D341Med (cell line): ENCODE data around the gene RERE.

ENCODE experiments used
- DNase-seq: peaks from one replicate; pipeline ENCODE4 v3.0.0; 2012; ENCODE audit warnings: low spot score

The RERE gene

DNA sequence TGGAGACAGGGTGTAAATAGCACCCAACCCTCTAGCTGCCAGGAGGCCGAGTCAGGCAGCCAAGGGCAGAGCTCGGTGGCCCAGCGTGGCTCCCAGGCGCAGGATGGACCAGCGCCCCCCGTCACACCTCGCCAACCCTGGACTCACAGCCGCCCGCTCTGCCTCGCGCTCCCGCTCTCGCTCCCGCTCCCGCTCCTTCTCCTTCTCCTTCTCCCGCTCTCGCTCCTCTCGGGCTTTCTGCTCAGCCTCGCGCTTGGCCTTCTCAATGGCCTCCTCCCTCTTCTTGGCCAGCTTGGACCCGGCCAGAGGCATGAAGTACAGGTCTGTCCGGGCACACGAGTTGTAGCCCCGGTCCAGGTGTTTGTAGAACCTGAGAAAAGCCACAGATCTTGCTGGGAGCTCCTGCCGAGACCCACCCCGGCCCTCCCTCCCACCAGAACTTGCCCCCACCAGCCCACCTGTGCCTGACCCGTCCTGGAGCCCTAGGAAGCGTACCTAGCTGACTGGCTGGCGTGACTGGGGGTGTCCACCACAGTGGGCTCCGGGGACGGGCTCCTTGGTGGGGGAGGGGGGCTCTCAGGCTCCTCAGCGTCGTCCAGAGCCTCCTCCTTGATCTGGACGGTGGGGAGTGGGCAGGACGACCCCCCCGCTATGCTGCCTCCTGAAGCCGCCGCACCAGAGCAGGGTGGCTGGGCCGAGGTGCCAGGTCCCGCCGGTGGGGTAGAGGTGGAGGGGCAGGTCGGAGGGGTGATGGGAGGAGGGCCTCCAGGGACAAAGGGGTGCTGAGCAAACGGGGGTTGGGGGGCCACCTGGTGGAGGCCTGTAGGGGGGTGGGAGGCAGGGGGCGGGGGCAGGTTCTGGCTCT, 457.6 kb downstream of the RERE start:
- no peak for DNase-seq

DNA sequence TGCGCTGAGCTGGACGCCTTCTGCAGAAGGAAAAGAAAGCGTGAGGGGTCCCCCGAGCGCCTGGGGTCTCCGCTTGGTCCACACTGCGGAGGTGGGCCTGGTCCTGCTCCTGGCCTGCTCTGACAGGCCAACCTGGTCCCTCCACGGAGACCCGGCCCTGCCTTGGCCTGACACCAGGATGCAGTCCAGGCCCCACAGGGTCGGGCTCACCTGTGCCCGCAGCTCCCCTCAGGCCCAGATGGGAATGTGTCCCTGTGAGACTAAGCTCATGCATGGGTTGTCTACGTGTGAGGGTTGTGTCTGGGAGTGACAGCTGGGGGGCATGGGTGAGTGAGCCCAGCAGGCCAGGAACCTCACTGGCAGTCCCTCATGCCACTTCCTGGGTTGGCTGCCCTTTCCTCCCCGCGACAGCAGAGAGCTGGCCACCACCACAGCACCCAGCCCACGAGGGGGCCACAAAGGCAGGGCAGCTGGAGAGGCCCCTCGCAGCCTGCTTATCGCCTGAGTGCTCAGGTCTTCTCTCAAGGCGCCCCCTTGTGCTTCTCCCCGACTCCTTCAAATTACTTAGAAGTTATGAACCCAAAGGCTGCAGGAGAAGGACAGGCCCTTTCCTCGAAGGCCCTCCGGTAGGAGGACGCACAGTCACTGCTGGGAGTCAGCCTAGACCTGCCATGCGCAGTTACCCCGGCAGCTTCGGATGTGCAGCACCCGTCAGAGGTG, 458.4 kb downstream of the RERE start:
- no peak for DNase-seq

DNA sequence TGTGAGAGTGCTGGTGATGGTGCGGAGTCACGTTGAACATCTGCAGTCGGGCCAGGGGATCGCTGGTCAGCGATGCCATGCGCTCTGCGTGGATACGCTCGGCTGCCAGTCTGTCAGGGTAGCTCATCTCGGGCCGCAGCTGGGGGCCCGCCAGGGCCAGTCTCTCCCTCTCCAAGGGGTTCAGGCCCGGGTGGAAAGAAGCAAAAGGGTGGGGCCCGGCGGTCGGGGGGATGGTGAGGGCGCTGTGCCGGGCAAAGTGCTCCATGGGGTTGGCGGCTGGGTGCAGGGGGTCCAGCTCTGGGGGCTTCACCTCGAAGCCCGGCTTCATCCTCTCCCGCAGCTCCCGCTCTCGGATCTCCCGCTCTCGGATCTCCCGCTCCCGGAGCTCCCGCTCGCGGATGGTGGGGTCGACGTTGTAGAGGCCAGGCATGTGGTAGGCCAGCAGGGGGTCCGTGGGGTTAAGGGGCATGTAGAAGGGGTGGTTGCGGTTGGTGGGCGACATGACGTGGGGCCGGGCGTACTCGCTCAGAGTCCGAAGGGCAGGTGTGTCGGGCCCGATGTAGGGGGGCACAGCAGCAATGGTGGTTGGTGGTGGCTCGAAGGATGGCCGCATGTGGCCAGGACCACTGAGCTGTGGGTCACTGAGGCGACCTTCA, 459.1 kb downstream of the RERE start:
- no peak for DNase-seq

DNA sequence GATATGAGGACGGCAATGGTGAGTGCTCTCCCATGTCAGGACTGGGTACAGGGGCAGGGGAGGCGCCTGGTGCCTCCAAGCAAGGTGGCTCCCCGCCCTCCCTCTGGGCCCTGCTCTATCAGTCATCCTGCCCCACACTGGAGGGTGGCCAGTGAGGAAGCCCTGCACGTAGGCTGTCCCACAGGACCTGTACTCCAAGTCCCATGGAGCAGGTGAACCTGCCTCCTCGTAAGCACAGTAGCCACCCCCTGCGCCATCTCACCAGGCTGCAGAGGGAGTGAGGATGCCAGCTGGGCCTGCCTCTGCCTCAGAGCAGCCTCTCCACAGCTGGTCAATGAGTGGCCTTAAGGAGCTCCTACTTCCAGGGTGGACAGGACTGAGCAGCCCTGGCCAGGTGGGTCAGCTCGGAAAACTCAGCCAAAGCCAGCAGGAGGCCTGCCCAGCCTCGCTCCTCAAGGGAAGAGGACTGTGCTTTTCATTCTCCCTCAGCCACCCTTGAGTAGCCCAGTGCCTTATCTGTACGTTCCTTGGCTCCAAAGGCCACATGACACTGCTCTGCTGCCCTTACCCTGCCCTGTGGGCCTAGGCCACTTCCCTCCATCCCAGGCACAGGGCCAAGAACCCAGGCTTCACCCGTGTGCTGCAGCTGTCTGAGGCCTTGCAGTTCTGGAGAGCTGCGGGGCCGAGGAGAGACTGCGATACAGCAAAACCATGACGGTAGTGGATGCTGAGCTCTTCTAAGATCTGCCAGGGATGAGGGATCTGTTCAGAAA, 459.9 kb downstream of the RERE start:
- DNase-seq: no peak

DNA sequence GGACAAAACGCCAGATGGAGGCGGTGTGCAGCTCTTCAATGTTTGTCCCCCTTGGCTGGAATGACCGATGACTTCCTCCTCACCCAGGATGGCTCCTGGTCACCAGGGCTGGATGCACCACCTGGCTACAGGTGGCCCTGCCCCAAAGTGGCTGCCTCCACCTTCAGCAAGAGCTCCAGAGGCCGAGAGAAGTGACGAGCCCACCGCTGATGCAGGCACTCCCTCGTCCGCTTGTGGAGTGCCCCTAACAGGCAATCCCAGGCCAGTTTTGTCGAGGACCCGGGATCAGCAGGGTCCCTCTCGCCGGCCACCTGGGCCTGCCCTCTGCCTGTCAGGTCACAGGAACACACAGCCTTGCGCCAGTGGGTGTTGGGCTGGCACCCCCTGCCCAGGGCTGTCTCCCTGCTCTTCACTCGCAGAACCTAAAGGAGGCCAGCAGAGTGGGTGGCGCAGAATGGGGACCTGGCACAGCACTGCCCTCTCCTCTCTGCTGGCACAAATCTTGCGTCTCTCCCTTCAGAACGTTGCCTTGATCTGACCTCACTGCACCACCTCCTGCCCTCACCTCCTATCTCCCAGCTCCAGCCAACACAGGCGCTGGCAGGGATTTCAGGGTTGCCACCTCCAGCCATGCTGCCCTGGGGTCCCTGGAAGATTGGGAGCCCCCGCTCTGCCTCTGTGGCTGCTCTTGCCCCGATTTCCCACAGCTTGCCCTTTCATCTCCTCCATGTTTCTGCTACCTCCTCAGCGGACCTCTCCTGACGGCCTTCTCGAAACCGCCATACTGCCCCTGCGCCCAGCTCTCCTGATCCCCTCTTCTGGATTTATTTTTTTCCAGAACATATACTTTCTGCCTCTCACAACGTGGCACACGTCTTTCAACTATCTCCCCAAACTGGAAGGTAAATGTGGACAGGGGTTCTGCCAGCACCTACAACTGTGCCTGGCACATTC, 460.9 kb downstream of the RERE start:
- no peak for DNase-seq

DNA sequence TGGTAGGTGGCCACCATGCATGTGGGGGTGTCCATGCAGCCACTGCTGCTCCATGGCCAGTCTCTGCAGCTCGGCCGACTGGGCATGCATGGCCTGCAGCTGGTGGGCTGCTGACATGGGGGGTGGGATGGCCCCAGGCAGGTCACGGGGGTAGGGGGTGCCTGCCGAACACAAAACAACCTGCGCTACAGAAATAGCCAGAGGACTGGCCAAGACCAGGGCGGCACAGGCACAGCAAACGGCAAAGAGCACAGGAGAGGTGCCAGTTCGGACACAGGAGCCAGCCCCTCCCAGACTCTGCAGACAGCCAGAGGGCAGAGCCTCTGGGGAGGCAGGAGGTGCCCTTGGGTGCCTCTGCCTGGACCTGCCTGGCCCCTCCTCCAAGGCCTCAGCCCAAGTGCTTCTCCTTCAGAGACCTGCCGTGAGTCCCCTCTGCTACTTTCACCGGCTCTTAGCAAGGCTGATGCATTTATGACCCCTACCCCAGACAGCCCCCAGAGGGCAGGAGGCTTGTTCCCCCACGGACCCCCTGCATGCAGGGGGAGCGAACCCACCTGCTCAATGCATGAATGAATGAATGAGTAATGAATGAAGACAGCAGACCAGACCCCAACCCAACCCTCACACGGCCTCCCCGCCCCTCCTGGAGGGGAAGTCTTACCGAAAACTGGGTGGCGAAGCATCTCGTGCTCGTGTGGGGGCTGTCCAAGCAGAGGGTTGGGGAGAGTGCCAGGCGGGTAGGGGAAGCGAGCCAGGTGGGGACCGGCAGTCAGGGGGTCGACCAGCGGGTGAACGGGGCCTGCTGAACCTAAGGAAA, 461.8 kb downstream of the RERE start:
- DNase-seq: no peak

DNA sequence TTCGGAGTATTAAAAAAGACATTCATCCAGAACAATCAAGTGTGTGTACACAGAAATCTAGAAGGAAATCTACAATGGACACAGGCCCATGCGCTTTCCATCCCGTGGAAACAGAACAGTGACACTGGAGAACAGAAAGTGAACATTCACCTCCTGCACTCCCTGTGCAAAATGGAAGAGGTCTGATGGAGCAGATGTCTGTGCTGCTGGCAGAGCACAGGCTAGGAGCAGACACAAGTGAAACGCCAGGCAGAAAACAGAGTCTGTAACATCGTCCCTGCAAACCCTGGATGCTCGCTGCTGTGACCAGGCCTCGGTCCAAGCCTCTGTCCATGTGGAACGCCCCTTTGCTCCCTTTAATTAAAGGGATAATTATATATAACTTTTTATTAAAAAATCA, 463.4 kb downstream of the RERE start:
- no peak for DNase-seq

DNA sequence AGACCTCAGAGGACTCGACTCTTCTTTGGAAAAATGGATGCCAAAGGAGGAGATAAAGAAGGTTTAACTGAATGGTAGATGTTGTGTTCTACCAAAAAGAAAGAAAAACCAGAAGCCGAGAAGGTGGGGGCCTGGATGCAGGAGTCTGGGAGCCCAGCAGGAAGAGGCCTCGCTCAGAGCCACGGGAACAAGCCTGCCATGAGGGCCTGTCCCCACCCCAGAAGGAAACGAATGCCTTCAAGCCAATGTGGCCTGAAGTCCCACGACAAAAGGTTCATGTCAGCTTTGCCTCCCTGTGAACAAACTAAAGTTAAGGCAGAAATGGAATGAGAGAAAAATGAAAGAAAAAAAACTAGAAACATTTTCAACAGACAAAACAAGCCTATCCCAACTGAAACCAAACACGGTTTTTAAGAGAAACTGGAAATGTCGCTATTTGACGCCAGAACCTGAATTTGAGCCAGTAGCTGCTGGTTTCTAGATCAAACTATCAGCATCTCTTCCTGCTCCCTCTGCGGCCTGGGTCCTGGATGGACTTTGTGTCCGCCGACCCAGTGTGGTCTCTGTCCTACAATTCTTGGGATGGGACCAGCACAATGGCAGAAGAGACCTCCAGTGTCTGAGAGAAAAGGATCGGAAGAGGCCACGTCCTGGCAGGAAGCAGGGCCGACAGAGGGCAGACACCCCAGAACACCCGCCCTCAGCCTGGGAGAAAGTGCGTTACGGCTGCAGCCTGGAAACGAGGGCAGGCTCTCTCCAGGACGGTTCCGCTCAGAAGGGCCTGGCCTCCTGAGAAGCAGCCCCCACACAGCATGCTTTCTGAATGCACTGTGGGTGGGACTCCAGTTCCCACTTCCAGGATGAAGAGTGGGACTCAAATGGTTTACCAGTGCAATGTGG, 464.3 kb downstream of the RERE start:
- DNase-seq: no peak

DNA sequence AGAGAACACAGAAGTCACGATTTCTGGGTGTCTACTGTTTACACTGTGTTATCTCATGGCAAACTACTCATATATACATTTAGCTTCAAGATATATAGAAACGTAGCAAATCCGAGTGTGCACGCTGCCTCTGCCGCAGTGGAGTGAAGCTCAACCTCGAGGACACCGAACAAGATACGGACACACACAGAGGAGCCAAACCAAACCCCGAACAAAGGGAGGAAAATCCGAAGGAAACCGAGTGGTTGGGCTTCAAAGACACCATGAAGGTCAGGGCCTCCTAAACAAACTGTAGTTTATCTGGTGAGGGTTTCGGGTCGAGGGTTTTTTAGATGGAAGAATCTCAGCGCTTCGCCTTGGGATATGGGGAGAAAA, 465.0 kb downstream of the RERE start:
- DNase-seq: no peak

DNA sequence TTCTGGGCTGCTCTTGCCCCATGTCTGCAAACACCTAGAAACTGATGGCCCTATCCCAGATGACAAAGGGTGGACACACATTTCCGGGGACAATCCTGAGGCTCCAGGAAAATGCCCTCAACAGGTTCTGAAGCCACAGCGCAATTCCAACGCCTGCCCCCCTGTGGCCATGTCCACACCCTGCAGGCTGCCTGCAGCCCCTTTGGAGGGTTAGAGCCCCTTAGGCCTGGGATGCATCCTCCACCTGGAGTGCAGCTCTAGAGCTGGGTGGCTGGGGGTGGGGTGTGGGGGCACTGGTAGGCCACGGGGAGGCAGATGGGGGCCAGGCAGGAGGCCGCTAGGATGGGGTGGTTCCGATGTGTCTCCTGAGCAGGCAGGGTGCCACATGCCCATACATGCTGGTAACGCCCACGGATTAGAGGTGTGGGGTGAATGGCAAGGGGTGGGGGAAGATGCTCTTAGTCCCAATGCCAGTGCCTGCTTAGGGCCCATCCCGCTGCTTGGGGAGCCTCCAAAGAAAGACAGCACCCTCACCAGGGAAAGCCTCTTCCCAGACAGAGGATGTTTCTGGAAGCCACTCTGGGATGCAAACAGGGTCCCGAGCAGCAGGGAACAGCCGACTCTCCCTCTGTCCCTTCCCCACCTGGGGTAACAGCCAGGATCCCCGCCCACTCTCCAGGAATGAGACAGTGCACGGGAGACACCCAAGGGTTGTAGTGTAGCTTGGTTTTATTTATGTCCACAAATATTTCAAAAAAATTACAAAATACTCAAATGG, 465.6 kb downstream of the RERE start:
- DNase-seq: peak; percentile 70

DNA sequence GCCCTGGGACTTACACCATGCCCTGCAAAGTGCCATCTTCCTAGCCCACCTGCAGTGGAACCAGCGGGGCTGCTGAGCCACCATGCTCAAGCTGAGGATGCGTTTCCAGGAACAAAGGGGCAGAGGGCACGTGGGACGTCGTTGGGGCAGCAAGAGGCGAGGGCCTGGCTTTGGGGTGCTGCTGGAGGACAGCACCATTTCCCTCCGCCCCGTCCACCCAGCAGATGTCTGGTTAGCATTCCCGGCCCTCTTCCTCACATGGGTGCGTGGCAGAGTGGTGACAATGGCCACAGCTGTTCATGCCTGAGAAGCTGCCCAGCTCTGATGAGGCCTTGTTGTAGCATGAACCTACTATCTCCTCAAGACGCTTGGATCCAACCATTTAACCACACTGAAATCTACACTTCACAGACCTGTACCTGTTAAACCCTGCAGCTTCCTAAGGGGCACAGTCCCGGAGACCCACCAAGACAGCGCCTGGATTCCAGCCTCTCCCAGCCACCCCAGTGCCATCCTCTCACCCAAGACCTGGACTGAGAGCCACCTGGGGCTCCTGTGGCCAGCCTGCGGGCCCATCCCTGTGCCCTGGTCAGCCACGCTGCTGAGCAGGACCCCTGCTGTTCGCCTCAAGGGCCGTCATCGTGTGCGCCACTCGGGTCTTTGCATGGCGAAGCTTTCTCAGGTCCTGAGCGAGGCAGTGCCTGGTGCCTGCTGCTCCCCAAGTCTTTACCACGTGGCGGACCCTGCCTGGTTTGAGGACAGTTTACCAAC, 466.3 kb downstream of the RERE start:
- DNase-seq: no peak

DNA sequence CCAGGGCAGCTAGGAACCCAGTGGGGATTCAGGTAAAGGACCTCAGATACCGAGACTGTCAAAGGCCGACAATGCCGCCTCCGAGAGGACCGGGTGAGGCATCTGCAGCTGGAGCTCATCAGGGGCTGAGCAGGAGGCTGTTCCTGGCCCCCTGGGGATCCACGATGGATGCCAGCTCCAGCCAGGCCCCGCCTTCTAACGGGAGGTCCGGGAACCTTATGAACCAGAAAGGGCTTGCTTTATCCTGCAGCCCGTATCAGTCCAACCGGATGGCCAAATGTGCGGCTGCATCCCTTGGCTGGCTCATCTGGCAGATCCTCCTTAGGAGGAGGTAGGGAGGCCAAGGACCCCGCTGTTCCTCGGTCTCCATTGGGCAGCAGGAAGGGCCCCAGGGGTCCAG, 467.5 kb downstream of the RERE start:
- no peak for DNase-seq

DNA sequence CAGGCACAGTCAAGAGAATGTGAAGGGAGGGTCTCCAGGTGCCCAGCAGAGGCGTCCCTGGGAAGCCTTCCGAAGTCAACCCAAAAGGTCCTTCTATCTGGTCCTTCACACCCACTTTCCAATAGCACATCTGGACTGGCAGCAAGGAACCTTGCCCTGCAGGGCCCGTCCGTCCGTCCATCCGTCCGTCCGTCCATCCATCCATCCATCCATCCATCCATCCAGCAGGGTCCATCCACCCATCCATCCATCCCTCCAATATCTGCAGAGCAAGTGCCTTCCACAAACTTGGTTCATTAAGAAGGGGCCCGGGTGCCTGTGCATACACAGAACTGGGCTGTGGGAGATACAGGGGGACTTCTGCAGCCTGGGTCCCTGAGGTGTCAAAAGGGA, 468.0 kb downstream of the RERE start:
- no peak for DNase-seq

DNA sequence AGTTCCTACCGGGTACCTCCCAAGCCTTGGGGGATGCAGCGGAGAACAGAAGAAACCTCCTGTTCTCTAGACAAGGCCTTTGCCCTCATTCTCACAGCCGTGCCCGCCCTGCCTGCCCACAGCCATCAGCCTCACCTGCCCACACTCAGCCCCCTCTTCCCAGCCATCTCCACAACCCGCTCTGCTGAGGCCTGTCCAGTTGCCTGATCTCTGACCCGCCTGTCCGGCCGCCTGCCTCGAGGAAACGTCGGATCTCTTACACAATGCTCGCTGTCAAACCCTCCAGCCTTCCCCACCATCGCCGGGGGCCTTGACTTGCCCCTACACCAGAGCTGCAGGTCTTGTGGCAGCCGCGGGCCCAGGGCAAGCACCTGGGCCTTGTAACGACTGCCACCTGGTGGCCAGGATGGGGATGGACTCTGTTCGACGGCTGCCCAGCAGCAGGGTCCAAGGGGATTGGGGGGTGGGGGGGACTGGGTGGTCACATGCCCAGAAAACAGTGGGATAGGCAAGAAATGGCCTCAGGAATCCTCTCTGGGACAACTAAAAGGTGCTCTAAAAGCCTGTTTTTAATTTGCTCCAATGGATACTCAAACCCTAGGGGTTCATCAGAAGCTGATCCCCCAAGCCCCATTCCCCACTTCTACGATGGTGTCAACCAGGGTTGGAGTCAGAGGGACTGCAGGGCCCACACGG, 468.5 kb downstream of the RERE start:
- peak; percentile 87 for DNase-seq

DNA sequence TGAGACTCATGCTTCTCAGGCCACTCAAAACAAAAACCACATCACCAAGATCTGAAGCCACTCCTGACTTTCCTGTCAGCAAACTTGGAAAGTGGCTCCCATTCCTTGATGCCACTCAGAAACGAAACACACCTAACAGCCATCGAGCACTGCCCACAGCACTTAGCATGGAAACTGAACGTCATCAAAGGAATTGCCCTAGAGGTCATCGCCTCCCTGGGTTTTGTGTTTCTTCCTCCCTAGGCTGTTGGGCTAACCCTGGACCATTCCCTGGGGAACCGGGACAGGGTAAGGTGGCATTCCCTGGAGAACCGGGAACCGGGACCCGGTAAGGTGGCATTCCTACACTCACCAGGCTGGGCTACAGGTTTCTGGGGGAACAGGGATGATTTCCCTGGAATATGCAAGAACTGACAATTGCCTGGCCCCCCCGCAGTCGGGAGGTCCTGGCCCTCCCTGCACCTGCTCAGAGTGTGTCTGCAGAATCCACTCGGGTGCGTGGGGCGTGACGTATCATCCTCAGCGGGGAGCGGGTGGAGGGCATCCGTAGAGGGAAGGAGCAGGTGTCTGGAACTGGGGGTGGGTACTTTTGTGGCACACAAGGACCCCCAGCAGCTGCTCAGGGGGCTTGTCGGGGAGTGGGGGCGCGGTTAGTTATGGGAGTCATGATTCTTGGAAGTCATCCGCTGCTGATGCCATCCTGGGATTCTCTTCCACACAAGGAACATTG, 469.2 kb downstream of the RERE start:
- no peak for DNase-seq

DNA sequence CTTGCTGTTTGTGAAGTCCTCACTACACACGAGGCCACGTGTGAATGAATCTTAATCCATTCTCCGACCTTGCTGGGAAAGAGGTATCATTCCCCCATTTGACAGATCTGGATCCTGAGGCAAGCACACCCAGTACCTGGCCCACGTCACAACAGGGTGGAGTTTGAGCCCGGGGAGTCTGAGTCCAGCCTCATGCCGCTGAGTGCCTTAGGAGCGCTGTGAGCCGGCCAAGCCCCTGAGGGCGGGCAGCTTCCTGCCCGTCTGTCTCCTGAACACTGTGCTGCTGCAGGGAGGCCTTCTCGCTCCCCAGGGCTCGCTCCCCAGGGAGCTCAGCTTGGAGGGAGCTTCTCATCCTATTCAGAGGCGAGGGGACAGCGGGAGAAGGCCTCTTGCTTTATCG, 469.8 kb downstream of the RERE start:
- DNase-seq: peak; percentile 68
